ENCODE data around the gene LDLRAD3.
A peak's percentile ranks its signal among the peaks of the same experiment; 100 is the strongest.

The LDLRAD3 gene

DNA sequence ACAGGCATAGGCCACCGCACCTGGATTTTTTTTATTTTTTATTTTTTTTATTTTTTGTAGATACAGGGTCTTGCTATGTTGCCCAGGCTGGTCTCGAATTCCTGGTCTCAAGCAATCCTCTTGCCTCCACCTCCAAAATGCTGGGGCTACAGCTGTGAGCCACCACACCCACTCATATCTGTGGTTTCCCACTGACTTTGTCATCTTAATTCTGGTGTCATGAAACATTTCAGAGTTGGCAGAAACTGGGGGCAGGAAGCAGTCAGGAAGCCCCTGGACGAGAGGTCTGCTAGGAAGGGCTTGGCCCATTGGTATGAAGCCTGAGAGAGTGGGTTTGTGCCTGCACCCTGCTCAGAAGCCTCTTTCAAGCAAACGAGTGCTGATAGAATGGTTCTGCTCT is 296.3 kb downstream of the LDLRAD3 start:
- DNase-seq (ENCODE audit: low spot score) = no peak

GRCh38 chr11:36240801-36241200 is 296.9 kb downstream of the LDLRAD3 start:
- DNase-seq (ENCODE audit: low spot score) = no peak

DNA sequence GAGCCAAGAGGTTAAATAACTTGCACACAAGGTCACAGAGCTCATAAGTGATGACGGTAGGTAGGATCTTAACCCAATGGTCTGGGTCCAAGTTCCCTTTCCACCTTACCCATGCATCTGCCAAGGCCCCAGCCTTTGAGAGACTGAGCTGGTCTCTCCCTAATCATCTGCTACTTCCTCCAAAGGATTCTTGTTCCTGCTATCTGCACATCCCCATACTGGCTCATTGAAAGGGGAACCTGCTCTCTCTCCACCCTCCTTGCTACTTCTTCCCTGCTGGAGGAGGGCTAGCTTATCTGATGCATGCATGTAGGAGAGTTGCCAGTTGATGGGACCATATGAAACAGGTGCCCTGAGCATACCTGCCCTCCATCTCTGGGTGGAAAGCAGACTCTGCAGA is 297.6 kb downstream of the LDLRAD3 start:
- DNase-seq (ENCODE audit: low spot score) = no peak

GRCh38 chr11:36243641-36244040 is 299.8 kb downstream of the LDLRAD3 start:
- DNase-seq (ENCODE audit: low spot score) = no peak

- DNase-seq (ENCODE audit: low spot score) = no peak
Measured at GRCh38 chr11:36247493-36247892, 303.6 kb downstream of the LDLRAD3 start.

GRCh38 chr11:36248436-36248835 is 304.6 kb downstream of the LDLRAD3 start:
- no peak for DNase-seq (ENCODE audit: low spot score)

- DNase-seq (ENCODE audit: low spot score) = peak; percentile 76
Measured at GRCh38 chr11:36249246-36249645, 305.4 kb downstream of the LDLRAD3 start.

GRCh38 chr11:36251823-36252222 is 308.0 kb downstream of the LDLRAD3 start:
- no peak for DNase-seq (ENCODE audit: low spot score)

DNA sequence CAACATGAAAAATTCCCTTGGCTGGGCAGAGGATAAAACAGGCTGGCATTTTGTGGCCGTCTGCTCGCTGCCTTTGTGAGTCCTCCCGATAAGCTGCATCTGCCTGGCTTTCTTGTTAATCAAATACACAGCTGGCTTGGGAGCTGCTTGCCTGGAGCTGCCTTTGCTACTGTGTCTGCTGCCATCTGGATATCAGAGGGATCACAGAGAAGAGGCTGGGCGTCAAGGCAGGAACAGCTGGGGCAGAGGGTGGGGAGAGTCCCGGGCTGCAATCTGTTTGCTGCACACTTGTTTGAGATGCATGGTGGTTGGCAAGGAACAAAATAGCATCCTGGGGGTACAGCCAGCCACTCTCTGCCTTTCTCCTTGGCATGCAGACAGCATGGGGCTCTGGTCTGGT is 309.4 kb downstream of the LDLRAD3 start:
- no peak for DNase-seq (ENCODE audit: low spot score)

DNA sequence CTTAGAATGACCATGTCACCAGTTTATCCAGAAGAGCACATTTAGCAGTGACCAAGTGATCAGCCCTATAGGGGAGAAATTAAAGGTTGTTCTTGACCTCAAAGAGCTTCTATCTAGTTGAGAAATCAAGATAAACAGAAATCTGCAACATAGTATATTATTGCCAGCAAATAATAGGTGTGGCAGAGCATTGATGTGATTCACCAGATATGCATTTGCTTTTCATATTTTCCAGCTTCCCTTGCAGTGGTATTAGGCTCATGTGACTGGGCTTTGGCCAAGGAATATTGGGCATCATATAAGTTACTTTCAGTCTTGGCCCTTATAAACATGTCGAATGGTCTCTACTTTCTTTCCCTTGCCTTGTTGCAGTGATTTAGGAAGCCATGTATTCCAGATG is 310.9 kb downstream of the LDLRAD3 start:
- peak; percentile 22 for DNase-seq (ENCODE audit: low spot score)

DNA sequence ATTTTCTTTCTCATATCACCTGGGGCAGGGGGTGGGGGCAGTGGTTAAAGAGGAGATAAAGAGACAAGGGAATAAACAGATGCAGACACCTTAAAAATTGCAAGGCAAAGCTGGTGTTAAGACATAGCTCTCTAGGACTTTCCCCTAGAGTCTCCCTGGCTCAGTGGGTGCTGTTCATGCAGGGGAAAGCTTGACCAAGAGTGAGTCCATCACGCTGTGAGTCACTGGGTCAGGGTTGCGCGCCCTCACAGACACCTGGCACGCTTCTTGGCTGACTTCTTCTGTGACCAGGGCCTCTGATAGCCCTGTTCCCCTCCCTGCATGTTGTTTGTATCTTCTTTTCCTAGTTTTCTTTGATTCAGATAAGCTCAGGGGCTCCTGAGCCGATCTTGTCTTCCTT is 313.5 kb downstream of the LDLRAD3 start:
- no peak for DNase-seq (ENCODE audit: low spot score)

- DNase-seq (ENCODE audit: low spot score) = peak; percentile 58
Measured at GRCh38 chr11:36258730-36259360, 315.0 kb downstream of the LDLRAD3 start.

DNA sequence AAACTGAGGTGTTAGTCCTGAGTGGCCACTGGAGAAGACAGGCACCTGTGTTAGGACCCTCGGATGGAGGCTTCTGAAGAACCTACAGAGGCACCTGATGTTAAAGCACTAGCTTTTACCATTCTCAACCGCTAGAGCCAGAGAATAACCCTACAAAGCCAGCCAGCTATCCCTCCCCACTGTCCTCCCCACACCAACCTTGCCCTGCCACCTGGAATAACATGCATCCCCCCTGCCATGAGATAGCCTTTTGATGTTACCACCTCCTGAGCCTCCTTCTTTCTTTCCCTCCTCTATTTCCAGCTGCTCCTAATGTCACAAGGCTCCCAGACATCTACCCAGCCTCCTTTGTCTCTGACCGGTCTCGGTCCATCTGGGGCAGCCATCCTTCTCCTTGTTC is 317.2 kb downstream of the LDLRAD3 start:
- no peak for DNase-seq (ENCODE audit: low spot score)

DNA sequence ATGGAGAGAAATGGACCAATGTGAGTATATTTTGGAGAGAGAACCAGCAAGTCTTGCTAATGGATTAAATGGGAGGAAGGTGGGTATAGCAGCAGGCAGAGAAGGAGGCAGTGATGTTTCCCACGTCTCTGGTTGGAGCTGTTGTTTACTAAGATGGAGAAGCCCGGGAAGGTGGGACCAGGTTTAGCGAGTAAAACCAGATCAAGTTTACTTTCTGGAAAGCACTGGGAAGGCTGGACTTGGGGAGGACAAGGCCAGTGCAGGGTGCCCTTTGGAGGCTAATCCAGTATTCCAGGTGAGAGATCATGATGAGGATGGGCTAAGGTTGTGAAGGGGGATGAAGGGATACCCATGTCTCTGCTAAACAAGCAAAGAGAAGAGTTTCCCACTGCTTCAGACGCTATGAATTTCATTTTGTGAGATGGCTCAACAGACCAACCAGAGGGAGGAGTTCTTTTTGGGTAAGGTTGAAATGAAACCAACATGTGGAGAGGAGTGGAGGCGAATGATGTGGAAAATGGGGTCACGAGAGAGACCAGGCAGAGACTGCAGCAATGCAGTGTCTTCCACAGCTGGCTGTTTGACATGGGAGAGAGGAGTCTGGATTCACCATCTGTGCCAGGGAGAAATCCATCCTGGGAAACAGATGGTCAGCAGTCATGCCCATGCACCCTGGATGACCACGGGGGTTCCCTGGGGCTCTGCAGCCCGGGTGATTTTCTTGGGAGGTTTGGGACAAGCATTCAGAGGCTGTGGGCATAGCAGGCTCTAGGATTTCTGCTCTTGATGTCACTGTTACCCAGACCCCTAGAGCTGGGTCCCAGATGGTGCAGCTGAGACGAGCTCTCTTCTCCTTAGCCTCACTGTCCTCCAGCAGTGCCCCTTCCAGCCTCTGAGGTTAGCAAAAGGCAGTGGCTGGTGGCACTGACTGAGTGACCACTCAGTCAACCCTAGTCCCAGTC is 320.4 kb downstream of the LDLRAD3 start:
- DNase-seq (ENCODE audit: low spot score) = no peak

GRCh38 chr11:36264973-36265344 is 321.1 kb downstream of the LDLRAD3 start:
- DNase-seq (ENCODE audit: low spot score) = no peak

DNA sequence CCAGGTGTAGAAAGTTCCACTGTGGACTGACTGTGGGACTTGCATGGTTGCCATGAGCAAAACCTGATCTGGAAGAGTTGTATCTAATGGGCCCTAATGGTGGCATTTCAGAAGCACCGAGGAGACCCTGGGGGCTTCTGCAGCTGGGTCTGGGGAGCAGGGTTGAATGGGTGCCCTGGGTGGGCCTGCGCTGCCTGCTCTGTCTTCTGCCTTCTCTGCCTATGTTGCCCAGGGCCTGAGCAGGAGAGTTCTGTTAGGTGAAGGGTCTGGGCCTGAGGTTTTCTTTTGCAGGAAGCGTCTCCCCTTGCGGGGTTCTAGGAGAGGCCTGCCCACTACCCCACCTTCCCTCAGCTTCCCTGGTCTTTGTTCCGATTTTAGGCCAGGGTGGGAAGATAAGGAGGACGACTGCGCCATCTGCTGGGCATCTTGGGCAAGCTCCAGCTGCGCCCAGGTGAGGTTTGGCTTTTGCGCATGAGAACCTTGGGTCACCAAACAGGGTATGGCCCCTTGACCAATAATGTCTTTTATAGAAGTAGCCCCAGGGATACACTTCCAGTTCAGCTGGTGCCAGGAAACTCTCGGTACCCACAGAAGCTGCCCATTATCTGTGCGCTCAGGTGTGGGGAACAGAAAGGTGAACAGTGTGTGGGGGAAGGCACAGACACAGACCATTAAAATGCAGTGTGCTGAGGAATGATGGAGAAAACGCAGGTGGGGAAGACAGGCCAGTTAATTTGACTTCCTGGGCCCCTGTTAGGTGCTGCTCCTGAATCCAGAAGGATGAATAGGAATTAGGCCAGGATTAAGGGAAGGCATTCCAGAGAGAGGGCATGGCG is 322.1 kb downstream of the LDLRAD3 start:
- DNase-seq (ENCODE audit: low spot score) = peak; percentile 73

GRCh38 chr11:36266767-36267166 is 322.9 kb downstream of the LDLRAD3 start:
- no peak for DNase-seq (ENCODE audit: low spot score)

GRCh38 chr11:36268337-36268985 is 324.6 kb downstream of the LDLRAD3 start:
- DNase-seq (ENCODE audit: low spot score) = no peak

DNA sequence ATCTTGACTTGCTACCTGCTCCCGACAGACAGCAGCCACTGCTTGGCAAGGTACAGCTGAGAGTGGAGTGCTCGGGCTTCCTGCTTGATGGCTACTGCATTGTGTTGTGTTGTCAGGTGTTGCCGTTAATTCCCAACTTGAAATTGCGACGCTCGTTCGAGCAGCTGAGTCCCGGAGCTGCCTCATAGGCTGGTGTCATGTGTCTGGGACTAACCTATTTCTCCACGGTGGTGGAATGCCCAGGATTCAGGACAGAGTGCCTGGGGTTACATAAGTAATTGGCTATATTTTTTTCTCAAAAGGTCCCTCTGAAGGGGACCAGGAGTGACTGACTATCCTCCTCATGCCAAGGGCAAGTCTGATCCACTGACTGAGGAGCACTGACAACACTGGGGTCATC is 326.8 kb downstream of the LDLRAD3 start:
- no peak for DNase-seq (ENCODE audit: low spot score)

- no peak for DNase-seq (ENCODE audit: low spot score)
Measured at GRCh38 chr11:36271794-36272407, 328.0 kb downstream of the LDLRAD3 start.

GRCh38 chr11:36273110-36273509 is 329.2 kb downstream of the LDLRAD3 start:
- no peak for DNase-seq (ENCODE audit: low spot score)

- DNase-seq (ENCODE audit: low spot score) = no peak
Measured at GRCh38 chr11:36274414-36274813, 330.6 kb downstream of the LDLRAD3 start.
